ENCODE data around the gene HBG1. TPM values are rescaled to one million over a fixed set of nuclear protein-coding genes. Genes with fewer than 3 reads are reported as not detected.

Gene HBG1
- total RNA-seq, 1 experiment from 2014 or later = 2.3 TPM

DNA sequence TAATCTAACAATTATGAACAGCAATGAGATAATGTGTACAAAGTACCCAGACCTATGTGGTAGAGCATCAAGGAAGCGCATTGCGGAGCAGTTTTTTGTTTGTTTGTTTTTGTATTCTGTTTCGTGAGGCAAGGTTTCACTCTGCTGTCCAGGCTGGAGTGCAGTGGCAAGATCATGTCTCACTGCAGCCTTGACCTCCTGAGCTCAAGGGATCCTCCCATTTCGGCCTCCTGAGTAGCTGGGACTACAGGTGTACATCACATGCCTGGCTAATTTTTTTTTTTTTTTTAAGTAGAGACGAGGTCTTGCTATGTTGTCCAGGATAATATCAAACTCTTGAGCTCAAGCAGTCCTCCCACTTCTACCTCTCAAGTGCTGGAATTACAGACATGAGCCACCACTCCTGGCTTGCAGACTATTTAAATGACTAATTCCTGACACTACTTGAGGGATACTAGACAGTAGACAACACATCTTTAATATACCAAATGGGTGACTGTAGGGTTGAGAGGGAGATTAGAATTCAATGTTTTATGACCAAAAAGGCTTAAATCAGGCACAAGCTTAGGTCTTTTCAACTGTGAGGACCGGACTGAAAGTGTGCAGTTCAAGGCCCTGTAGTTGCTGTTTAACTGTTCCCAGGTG lies 39.4 kb upstream of the HBG1 start:
- no peaks in the 10 kb centered on the region for H3K9me3 ChIP-seq (ENCODE audit: control insufficient read depth, insufficient read depth, low read depth, low read length)
- no peak for DNase-seq (ENCODE audit: low read depth, low spot score)
- CTCF ChIA-PET = no interaction called here
- no peak for ATAC-seq
- no peaks in the 10 kb centered on the region for H3K27me3 ChIP-seq (ENCODE audit: control insufficient read depth, insufficient read depth, low read length)
- H3K4me3 ChIP-seq (ENCODE audit: low read depth in 2 of 2, low read length in 2 of 2) = no peak overlapping the region
- POLR2A ChIA-PET = no interaction called here
- BruUV-seq (replicated peaks) = no TSS peak
- H3K4me1 ChIP-seq (ENCODE audit: control insufficient read depth, insufficient read depth, low read length) = no peaks in the 10 kb centered on the region
- in situ Hi-C loops (cut with HindIII; ENCODE audit: low pct_unique_long_range_greater_than_20kb, low sequenced_read_pairs) (no loop called here), intact Hi-C loops (cut with micrococcal nuclease; ENCODE audit: unreplicated experiment) (loop anchor here (10.0 kb wide), 1 partner anchor 1104 kb away; no protein-coding TSS in a partner anchor)
- no peak overlapping the region for H3K27ac ChIP-seq (ENCODE audit: low read length)
- TF ChIP-seq POLR2AphosphoS5 (IDR thresholded peaks at IDR 0.05; ENCODE audit: low read depth, low read length) = no peak
- TF ChIP-seq TCF7L2 (IDR thresholded peaks at IDR 0.05; ENCODE audit: low read depth, low read length) = no peak
- no peaks in the 10 kb centered on the region for H3K36me3 ChIP-seq (ENCODE audit: control insufficient read depth, insufficient read depth, low read length)

DNA sequence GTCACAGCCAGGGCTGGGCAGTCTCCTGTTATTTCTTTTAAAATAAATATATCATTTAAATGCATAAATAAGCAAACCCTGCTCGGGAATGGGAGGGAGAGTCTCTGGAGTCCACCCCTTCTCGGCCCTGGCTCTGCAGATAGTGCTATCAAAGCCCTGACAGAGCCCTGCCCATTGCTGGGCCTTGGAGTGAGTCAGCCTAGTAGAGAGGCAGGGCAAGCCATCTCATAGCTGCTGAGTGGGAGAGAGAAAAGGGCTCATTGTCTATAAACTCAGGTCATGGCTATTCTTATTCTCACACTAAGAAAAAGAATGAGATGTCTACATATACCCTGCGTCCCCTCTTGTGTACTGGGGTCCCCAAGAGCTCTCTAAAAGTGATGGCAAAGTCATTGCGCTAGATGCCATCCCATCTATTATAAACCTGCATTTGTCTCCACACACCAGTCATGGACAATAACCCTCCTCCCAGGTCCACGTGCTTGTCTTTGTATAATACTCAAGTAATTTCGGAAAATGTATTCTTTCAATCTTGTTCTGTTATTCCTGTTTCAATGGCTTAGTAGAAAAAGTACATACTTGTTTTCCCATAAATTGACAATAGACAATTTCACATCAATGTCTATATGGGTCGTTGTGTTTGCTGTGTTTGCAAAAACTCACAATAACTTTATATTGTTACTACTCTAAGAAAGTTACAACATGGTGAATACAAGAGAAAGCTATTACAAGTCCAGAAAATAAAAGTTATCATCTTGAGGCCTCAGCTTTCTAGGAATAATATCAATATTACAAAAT lies 38.6 kb upstream of the HBG1 start:
- POLR2A ChIA-PET = no interaction called here
- in situ Hi-C loops (cut with HindIII; ENCODE audit: low pct_unique_long_range_greater_than_20kb, low sequenced_read_pairs) (no loop called here), intact Hi-C loops (cut with micrococcal nuclease; ENCODE audit: unreplicated experiment) (loop anchor here (10.0 kb wide), 1 partner anchor 1104 kb away; no protein-coding TSS in a partner anchor)
- no peaks in the 10 kb centered on the region for H3K36me3 ChIP-seq (ENCODE audit: control insufficient read depth, insufficient read depth, low read length)
- H3K9me3 ChIP-seq (ENCODE audit: control insufficient read depth, insufficient read depth, low read depth, low read length) = no peaks in the 10 kb centered on the region
- TF ChIP-seq, protein P1, sequence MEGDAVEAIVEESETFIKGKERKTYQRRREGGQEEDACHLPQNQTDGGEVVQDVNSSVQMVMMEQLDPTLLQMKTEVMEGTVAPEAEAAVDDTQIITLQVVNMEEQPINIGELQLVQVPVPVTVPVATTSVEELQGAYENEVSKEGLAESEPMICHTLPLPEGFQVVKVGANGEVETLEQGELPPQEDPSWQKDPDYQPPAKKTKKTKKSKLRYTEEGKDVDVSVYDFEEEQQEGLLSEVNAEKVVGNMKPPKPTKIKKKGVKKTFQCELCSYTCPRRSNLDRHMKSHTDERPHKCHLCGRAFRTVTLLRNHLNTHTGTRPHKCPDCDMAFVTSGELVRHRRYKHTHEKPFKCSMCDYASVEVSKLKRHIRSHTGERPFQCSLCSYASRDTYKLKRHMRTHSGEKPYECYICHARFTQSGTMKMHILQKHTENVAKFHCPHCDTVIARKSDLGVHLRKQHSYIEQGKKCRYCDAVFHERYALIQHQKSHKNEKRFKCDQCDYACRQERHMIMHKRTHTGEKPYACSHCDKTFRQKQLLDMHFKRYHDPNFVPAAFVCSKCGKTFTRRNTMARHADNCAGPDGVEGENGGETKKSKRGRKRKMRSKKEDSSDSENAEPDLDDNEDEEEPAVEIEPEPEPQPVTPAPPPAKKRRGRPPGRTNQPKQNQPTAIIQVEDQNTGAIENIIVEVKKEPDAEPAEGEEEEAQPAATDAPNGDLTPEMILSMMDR (IDR thresholded peaks at IDR 0.05) = no peak
- no peak for TF ChIP-seq REST (IDR thresholded peaks at IDR 0.05; ENCODE audit: insufficient read depth in 1 of 2, low read depth in 2 of 2, low read length in 1 of 2)
- no peak for TF ChIP-seq SIN3A (IDR thresholded peaks at IDR 0.05; ENCODE audit: borderline replicate concordance, insufficient read depth, low read depth, low read length)
- no peak for TF ChIP-seq POLR2AphosphoS5 (IDR thresholded peaks at IDR 0.05; ENCODE audit: low read depth, low read length)
- no peak for TF ChIP-seq TCF7L2 (IDR thresholded peaks at IDR 0.05; ENCODE audit: low read depth, low read length)
- ATAC-seq = no peak
- no peak overlapping the region for H3K27ac ChIP-seq (ENCODE audit: low read length)
- no peak overlapping the region for H3K4me3 ChIP-seq (ENCODE audit: low read depth in 2 of 2, low read length in 2 of 2)
- BruUV-seq (replicated peaks) = no TSS peak
- CTCF ChIA-PET = no interaction called here
- DNase-seq (ENCODE audit: low read depth, low spot score) = no peak
- no peaks in the 10 kb centered on the region for H3K4me1 ChIP-seq (ENCODE audit: control insufficient read depth, insufficient read depth, low read length)
- H3K27me3 ChIP-seq (ENCODE audit: control insufficient read depth, insufficient read depth, low read length) = no peaks in the 10 kb centered on the region

DNA sequence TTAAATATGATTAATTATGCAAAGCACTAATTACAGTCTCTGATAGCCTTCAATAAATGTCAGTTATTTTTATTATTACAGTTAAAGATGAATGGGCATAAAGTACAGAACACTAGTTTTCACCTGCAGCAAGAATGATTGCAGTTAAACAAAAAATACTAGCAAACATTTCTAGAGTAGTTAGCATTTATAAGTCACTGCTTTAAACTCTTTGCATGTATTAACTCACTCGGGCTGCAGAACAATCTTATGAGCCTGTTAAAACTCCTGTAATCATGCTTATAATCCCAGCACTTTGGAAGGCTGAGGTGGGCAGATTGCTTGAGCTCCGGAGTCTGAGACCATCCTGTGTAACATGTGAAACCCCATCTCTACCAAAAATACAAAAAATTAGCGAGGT lies 37.2 kb upstream of the HBG1 start:
- no peaks in the 10 kb centered on the region for H3K9me3 ChIP-seq (ENCODE audit: control insufficient read depth, insufficient read depth, low read depth, low read length)
- DNase-seq (ENCODE audit: low read depth, low spot score) (no peak), ATAC-seq (no peak)
- POLR2A ChIA-PET = no interaction called here
- BruUV-seq (replicated peaks) = no TSS peak
- no peaks in the 10 kb centered on the region for H3K4me1 ChIP-seq (ENCODE audit: control insufficient read depth, insufficient read depth, low read length)
- intact Hi-C loops (cut with micrococcal nuclease; ENCODE audit: unreplicated experiment) (loop anchor here (10.0 kb wide), 1 partner anchor 1102 kb away; no protein-coding TSS in a partner anchor), in situ Hi-C loops (cut with HindIII; ENCODE audit: low pct_unique_long_range_greater_than_20kb, low sequenced_read_pairs) (no loop called here)
- no peaks in the 10 kb centered on the region for H3K36me3 ChIP-seq (ENCODE audit: control insufficient read depth, insufficient read depth, low read length)
- TF ChIP-seq TCF7L2 (IDR thresholded peaks at IDR 0.05; ENCODE audit: low read depth, low read length) (no peak), SIN3A (IDR thresholded peaks at IDR 0.05; ENCODE audit: borderline replicate concordance, insufficient read depth, low read depth, low read length) (no peak), POLR2AphosphoS5 (IDR thresholded peaks at IDR 0.05; ENCODE audit: low read depth, low read length) (no peak), REST (IDR thresholded peaks at IDR 0.05; ENCODE audit: insufficient read depth in 1 of 2, low read depth in 2 of 2, low read length in 1 of 2) (no peak)
- TF ChIP-seq, protein P1 (IDR thresholded peaks at IDR 0.05) = no peak
- no peaks in the 10 kb centered on the region for H3K27me3 ChIP-seq (ENCODE audit: control insufficient read depth, insufficient read depth, low read length)
- CTCF ChIA-PET = no interaction called here
- H3K27ac ChIP-seq (ENCODE audit: low read length) = no peak overlapping the region
- H3K4me3 ChIP-seq (ENCODE audit: low read depth in 2 of 2, low read length in 2 of 2) = no peak overlapping the region
